ENCODE measurements around the gene NDUFS4. TPM values are rescaled to one million over a fixed set of nuclear protein-coding genes. Genes with fewer than 3 reads are reported as not detected.
"Not testable (repeated sequence)": the region's sequence is repeated elsewhere in the genome, so short reads cannot be mapped to it uniquely, and the experiment has no call there.

NDUFS4 gene
- total RNA-seq, 1 donor from 2014 or later = 75.4 TPM

DNA sequence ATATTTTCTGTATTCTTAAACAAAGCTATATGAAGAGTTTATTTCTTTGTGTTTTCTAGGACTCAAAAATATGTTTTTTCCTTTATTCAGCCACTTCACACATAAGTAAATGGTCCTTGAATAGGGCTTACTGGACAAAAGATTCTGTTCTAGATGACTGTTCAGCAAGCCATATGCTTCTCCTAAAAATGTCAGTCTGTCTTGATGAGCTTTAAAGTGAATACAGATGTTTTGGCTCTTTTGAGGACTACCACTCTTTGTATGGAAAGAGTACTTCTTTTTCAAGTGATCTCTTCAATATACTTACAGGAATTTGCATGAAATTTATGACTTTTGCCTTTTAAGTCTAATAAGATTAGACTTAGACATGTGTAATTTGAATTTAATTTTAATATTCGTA lies 8.4 kb downstream of the NDUFS4 start:
- intact Hi-C loops (cut with DNase I) = no loop called here
- no peak for DNase-seq (ENCODE audit: low spot score)
- ATAC-seq = no peak

DNA sequence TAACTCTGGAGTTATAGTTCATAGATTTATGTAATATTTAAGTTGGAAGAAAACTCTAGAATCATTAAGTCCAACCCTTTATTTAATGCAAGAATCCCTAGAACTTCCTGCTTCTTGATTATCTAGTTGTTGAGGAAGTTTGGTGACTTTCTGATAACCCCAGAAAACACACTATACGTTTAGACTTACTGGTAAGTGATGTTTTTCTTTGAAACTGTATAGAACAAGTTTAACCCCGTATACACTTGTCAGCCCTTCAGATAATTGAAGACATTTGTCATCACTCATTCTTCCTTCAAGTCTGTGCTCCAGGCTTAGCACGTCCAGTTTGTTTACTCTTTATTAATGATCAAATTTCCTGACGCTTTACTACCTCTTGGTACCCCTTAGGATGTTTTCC lies 9.0 kb downstream of the NDUFS4 start:
- ATAC-seq (no peak), DNase-seq (ENCODE audit: low spot score) (no peak)
- intact Hi-C loops (cut with DNase I) = no loop called here

GRCh38 chr5:53571403-53571802 lies 11.0 kb downstream of the NDUFS4 start:
- intact Hi-C loops (cut with DNase I) = no loop called here
- no peak for DNase-seq (ENCODE audit: low spot score)
- no peak for ATAC-seq

- intact Hi-C loops (cut with DNase I) = no loop called here
- ATAC-seq (no peak), DNase-seq (ENCODE audit: low spot score) (no peak)
Observed at GRCh38 chr5:53575101-53575500, 14.7 kb downstream of the NDUFS4 start.

DNA sequence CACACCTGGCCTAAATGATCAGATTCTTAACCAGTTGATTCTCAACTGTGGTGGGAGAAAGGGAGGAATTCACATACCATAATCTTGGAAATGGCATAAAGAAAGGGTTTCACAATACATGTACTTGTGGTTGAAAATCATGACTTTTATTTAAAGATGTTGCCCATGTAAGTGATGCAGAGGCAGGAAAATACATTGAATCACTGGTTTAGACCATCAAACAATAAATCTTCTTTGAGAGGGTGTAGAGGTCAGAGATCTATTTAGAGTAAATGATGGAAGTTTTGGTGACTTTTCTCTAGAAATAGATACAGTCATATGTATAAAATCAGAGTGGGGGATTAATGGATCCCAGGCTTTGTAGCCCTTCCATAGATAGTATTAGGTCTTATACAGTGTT lies 15.4 kb downstream of the NDUFS4 start:
- ATAC-seq (no peak), DNase-seq (ENCODE audit: low spot score) (no peak)
- intact Hi-C loops (cut with DNase I) = no loop called here

DNA sequence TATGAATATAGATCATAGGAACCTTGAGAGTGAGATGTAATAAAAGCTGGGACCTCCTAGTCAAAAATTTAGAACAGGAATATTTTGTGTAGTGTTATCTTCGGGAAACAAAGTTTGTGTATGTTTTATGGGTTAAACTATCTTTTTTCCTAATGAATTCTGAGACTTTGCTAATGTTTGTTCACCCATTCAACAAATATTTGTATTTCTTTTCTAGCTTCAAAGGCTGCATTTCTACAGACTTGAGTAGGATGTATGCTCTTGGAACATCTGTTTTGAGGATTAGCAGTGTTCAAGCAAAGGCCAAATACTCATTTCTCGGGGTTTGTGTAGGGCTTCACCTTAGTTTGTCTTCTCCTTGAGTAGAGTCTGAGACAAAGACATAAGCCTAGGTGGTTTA lies 16.2 kb downstream of the NDUFS4 start:
- ATAC-seq (no peak), DNase-seq (ENCODE audit: low spot score) (no peak)
- intact Hi-C loops (cut with DNase I) = no loop called here

GRCh38 chr5:53578854-53579253 lies 18.4 kb downstream of the NDUFS4 start:
- DNase-seq (ENCODE audit: low spot score) (no peak), ATAC-seq (no peak)
- intact Hi-C loops (cut with DNase I) = no loop called here

DNA sequence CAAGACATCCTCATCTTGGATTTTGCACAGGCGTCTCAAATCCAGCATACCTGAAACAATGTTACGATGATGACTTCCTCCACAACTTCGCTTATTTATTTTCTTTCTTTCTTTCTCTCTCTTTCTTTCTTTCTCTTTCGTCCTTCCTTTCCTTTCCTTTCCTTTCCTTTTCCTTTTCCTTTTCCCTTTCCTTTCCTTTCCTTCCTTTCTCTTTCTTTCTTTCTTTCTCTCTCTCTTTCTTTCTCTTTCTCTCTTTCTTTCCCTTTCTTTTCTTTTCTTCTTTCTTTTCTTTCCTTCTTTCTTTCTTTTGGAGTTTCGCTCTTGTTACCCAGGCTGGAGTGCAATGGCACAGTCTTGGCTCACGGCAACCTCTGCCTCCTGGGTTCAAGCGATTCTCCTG lies 20.1 kb downstream of the NDUFS4 start:
- DNase-seq (ENCODE audit: low spot score) = no peak
- intact Hi-C loops (cut with DNase I) = no loop called here
- no peak for ATAC-seq

DNA sequence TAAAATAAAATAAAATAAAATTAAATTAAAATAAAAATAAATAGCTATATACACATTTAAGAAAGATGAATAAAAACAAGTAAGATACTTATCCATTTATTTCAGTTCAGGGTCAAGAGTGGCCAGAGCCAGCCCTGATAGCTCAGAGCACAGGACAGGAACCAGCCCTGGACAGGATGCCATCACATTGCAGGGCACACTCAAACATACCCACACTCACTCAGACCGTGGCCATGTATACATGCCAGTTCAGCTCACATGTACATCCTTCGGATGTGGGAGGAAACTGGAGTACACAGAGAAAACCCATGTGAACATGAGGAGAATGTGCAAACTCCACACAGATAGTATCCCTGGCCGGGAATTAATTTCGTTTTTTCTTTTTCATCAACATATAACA lies 21.8 kb downstream of the NDUFS4 start:
- ATAC-seq (no peak), DNase-seq (ENCODE audit: low spot score) (no peak)
- intact Hi-C loops (cut with DNase I) = no loop called here

DNA sequence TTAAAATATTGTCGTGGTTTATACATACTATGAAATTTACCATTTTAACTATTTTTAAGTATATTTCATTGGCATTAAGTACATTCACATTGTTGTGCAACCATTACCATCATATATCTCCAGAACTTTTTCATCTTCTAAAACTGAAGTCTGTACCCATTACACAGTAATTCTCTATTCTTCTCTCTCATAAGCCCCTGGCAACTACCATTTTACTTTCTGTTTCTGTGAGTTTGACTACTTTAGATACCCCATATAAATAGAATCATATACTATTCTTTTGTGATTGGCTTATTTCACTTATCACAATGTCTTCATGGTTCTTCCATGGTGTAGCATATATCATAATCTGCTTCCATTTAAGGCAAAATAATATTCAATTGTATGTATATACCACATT lies 30.3 kb downstream of the NDUFS4 start:
- intact Hi-C loops (cut with DNase I) = no loop called here
- ATAC-seq = no peak
- DNase-seq (ENCODE audit: low spot score) = no peak

- intact Hi-C loops (cut with DNase I) = no loop called here
- ATAC-seq = no peak
- no peak for DNase-seq (ENCODE audit: low spot score)
Observed at GRCh38 chr5:53594419-53594818, 34.0 kb downstream of the NDUFS4 start.

GRCh38 chr5:53597894-53598293 lies 37.5 kb downstream of the NDUFS4 start:
- ATAC-seq = no peak
- DNase-seq (ENCODE audit: low spot score) = no peak
- intact Hi-C loops (cut with DNase I) = no loop called here

DNA sequence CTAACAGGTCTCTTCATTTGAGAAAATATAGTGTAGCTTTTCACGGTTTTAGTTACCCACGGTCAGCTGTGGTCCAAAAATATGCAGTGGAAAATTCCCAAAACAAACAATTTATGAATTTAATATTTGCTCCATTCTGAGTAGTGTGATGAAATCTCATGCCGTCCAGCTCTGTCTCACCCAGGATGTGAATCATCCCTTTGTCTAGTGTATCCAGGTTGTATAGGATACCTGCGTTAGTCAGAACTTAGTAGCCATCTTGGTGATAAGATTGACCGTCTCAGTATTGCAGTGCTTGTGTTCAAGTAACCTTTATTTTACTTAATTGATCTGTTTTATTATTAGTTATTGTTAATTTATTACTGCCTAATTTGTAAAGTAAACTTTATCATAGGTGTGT lies 41.1 kb downstream of the NDUFS4 start:
- ATAC-seq (no peak), DNase-seq (ENCODE audit: low spot score) (no peak)
- intact Hi-C loops (cut with DNase I) = no loop called here

DNA sequence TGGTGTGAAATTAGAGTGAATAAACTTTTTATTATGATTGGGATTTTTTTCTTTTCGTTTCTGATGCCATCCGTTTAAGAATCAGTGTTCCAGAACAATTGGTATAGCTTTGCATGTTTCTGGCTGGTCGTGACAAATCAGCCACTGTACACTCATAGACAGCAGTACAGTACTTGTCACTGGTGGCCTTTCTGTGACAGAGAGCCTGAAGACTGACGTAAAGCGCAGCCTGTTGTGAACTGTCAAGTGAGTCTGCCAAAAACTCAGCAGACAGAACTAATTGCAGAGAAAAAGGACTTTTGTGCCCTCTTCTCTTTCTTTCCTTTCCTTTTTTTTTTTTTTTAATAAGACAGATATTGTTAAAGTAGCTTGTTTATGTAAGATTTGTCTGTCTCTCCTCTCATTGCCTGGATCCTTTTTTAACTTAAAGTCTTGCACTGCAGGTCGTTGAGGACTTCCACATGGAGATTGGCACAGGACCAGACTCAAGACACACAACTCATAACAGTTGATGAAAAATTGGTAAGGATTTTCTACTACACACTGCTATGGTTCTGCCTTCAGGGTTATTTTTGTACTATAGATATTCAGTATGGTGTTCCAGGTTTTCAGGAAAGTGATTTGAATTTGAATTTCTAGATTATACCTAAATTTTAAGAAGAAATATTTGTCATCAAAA lies 42.7 kb downstream of the NDUFS4 start:
- intact Hi-C loops (cut with DNase I) = no loop called here
- no peak for DNase-seq (ENCODE audit: low spot score)
- no peak for ATAC-seq

GRCh38 chr5:53604309-53604708 lies 43.9 kb downstream of the NDUFS4 start:
- intact Hi-C loops (cut with DNase I) = no loop called here
- ATAC-seq (no peak), DNase-seq (ENCODE audit: low spot score) (no peak)

DNA sequence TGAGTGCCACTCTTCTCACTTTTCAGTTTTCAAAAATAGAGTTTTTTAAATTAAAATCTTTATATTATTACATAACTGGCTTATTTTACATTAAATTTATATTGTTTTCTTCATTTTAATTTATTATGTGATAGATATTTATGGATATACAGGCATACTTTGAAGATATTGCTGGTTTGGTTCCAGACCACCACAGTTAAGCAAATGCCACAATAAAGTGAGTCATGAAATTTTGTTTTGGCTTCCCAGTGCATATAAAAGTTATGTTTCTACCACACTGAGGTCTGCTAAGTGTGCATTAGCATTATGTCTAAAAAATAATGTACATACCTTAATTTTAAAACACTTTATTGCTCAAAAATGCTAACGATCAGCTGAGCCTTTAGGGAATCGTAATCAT lies 47.4 kb downstream of the NDUFS4 start:
- DNase-seq (ENCODE audit: low spot score) = no peak
- intact Hi-C loops (cut with DNase I) = no loop called here
- ATAC-seq = no peak

GRCh38 chr5:53608897-53609296 lies 48.5 kb downstream of the NDUFS4 start:
- ATAC-seq; intact Hi-C loops (cut with DNase I): not testable (repeated sequence)

GRCh38 chr5:53613061-53613460 lies 52.6 kb downstream of the NDUFS4 start:
- intact Hi-C loops (cut with DNase I) = no loop called here
- DNase-seq (ENCODE audit: low spot score) = no peak
- ATAC-seq = no peak

More at GRCh38 chr5:53608897-53609296, 48.5 kb downstream of the NDUFS4 start:
- DNase-seq (ENCODE audit: low spot score) = not testable (repeated sequence)

- no peak for DNase-seq (ENCODE audit: low spot score)
- intact Hi-C loops (cut with DNase I) = no loop called here
- no peak for ATAC-seq
Observed at GRCh38 chr5:53613536-53613935, 53.1 kb downstream of the NDUFS4 start.

DNA sequence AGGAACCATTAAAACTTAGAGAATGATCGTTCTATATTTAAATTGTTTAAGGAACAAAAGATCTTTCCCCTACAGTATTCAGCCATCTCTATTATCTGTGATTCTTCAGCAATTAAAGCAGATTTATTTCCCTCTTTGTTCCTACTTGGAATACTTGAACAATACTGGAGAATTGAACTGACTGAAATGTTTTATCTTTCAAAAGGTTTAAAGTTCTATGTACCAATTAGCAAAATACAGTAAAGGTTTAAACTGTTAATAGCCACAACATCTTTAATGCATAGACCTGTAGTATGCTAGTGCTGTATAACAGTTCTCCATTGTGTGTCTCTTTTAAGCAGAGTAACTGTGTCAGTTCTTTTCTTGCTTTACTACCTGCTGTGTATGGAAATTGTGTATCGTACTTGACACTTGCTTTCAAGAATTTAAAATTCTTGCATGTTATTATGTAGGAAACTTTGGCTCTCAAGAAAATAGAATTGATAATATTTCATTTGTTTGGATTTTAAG lies 54.0 kb downstream of the NDUFS4 start:
- intact Hi-C loops (cut with DNase I) = no loop called here
- ATAC-seq (no peak), DNase-seq (ENCODE audit: low spot score) (no peak)

DNA sequence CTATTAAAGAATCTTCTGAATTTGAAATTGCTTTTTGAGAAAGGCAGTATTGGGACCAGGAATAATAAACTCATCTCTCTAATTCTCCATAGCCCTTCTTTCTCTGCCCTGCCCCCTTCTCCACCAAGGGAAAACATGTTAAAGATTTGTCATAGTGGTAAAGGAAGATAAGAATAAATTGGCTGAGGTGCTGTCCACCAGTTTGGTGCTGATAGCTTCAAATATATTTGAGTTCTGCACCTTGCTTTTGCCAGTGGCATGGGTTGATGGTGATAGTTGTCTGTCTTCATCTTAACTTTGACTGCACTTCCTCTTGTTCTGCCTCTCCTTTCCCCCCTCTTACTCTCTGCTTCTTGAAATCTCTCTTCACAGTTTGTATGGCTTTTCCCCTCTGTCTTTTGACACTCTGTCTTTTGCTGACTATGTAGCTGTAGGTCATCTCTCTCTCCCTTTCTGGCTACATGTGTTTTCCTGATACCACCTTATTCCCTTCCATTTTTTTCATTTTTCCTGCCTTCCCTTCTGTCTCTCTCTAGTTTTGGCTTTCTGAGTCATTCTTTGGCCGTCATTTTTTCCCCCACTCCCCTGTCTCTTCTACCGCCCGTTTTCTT lies 56.6 kb downstream of the NDUFS4 start:
- ATAC-seq = no peak
- intact Hi-C loops (cut with DNase I) = no loop called here
- no peak for DNase-seq (ENCODE audit: low spot score)
